Heart right ventricle (tissue), 16 donors: ENCODE measurements around the gene EVX2. TPM values are rescaled to one million over a fixed set of nuclear protein-coding genes. Genes with fewer than 3 reads are reported as not detected.
A peak's percentile ranks its signal among the peaks of the same experiment; 100 is the strongest.

Experiments
- ATAC-seq, 8 donors: fragments of 200-7000 bp; cut with Tn5 transposase; one replicate each; pipeline ENCODE4 v1.9.1; 2020; ENCODE audit warnings: mild to moderate bottlenecking in 8 of 8, moderate library complexity in 8 of 8, moderate number of reproducible peaks in 1 of 8
- DNase-seq, 2 donors: peaks; one replicate each; pipeline ENCODE4 v3.0.0-alpha.2; 2020
- H3K27ac ChIP-seq, 10 donors: fragments of 200-600 bp; sonication (generic) in 2 of 10; one replicate each; pipeline versions ENCODE4 v1.5.0 to v1.8.0; 2020 to 2022; ENCODE audit warnings: mild to moderate bottlenecking in 3 of 10
- H3K27me3 ChIP-seq, 7 donors: fragments of 200-600 bp; one replicate each; pipeline ENCODE4 v1.8.0; 2021 to 2022; ENCODE audit warnings: mild to moderate bottlenecking in 2 of 7
- H3K36me3 ChIP-seq, 9 donors: fragments of 200-600 bp; sonication (generic) in 1 of 9; one replicate each; pipeline versions ENCODE4 v1.5.0 to v1.8.0; 2020 to 2022; ENCODE audit warnings: mild to moderate bottlenecking in 2 of 9
- H3K4me1 ChIP-seq, 9 donors: fragments of 200-600 bp; sonication (generic) in 1 of 9; one replicate each; pipeline versions ENCODE4 v1.5.0 to v1.8.0; 2020 to 2022; ENCODE audit warnings: mild to moderate bottlenecking in 4 of 9
- H3K4me3 ChIP-seq, 10 donors: fragments of 200-600 bp; sonication (generic) in 2 of 10; one replicate each; pipeline versions ENCODE4 v1.5.0 to v1.8.0; 2020 to 2022; ENCODE audit warnings: mild to moderate bottlenecking in 7 of 10, moderate library complexity in 2 of 10
- H3K9me3 ChIP-seq, 11 donors: fragments of 200-600 bp in 10 of 11; sonication (generic) in 2 of 11; one replicate each; pipeline versions ENCODE4 v1.5.0 to v1.8.0; 2013 to 2022; ENCODE audit warnings: mild to moderate bottlenecking in 2 of 11, control low read depth in 1 of 11, moderate library complexity in 1 of 11
- CTCF ChIP-seq, 9 donors: fragments of 200-600 bp; sonication (generic) in 2 of 9; IDR thresholded peaks; one replicate each; pipeline versions ENCODE4 v1.5.0 to v1.8.0; 2021 to 2022; ENCODE audit warnings: antibody characterized with exemption in 9 of 9, mild to moderate bottlenecking in 5 of 9, moderate library complexity in 1 of 9
- WGBS, 2 donors: extraction: QIAGEN DNeasy Blood & Tissue Kit; methylation state at CpG; one replicate each; pipeline ENCODE4 v1.1.7; 2013; ENCODE audit warnings: inconsistent platforms in 1 of 2; 5-methylcytosine and 5-hydroxymethylcytosine counted together
- intact Hi-C, 10 donors: fragments of 100-400 bp; cut with DNase I; formaldehyde crosslinking; loops; one replicate each; pipeline versions ENCODE4 v1.11.1 to v1.14.2; 2022
- polyA plus RNA-seq, 2 donors: library from polyadenylated mRNA; stranded (reverse); fragments of 200-250 nt; gene quantifications; one replicate each; pipeline ENCODE4 v1.2.3, GENCODE V29; 2013
- total RNA-seq, 10 donors: library from RNA; stranded (reverse); fragmentation: NEBNext Ultra II Directional in 3 of 10; extraction: Animal tissue kit (Norgen Biotek cat#: 25700) in 3 of 10; gene quantifications; one replicate each; pipeline versions ENCODE4 v1.2.1 to v1.2.4, GENCODE V29; 2021 to 2023
- donor health status: Arrhythmogenic right ventricular cardiomyopathy.
- donor health status: ischemic (EF 13 %, LVEDD 7.1; RV severe dilation, severe dysfunction).
- donor health status: healthy with polysubstance abuse.
- donor health status: DM: no; HTN: yes; CAD: no.
- donor health status: DM: no; HTN: no; CAD: no.
- donor health status: ischemic (EF 25% LVEDD 6.9; RV normal size, moderate dysfunction).
- donor health status: ischemic (EF 25% LVEDD 5.7; RV mildly dilated, moderate dysfunction).
- donor health status: healthy.
- donor health status: DM: yes; HTN: yes; CAD: no.
- donor health status: Ischemic cardiomyopathy.
- donor health status: ischemic (EF 35%, LVEDD 5.7; RV mildly dilated, moderate dysfunction).
- donor health status: nonischemic (EF 11% LVEDD 7.7; RV severe dilation, severe dysfunction).
- donor health status: DM: yes; HTN: yes; CAD: no.
- donor health status: PGD.
- donor health status: ischemic (EF 29% LVEDD 5.4; RV normal size, mild dysfunction).
- donor health status: nonischemic (EF 23%, LVEDD 6.1; RV moderate dilation, normal function).

The EVX2 gene
- total and polyA plus RNA-seq, 12 donors: not detected

- peak; percentile 54 to 85 (median 69) for TF ChIP-seq CTCF (IDR thresholded peaks at IDR 0.05)
- WGBS, 2 donors: 4 to 5% methylated on average over 49 of the region's 49 CpGs
- Histone ChIP-seq H3K36me3 (no peaks in the 10 kb centered on the region), H3K4me1 (peaks cover 0 to 40% (median 28%) of the 10 kb centered on the region in 9 donors), H3K27ac (no peak overlapping the region), H3K9me3 (no peaks in the 10 kb centered on the region), H3K27me3 (peaks cover 70 to 100% (median 100%) of the 10 kb centered on the region in 7 donors), H3K4me3 (peak overlapping the region in 8 of 10 donors; percentile 5 to 37 (median 26))
- DNase-seq (peak in 1 of 2 donors; percentile 59), ATAC-seq (peak; percentile 32 to 87 (median 78))
- intact Hi-C loops: loop anchor here in 8 of 10 donors (2.0 to 5.0 kb wide), 5 partner anchors 397 to 776 kb away; no protein-coding TSS in a partner anchor
These were observed 4.5 kb upstream of the EVX2 start for GRCh38 chr2:176088048-176088936.

GRCh38 chr2:176087330-176088047 is 3.7 kb upstream of the EVX2 start:
- no peaks in the 10 kb centered on the region for H3K9me3 ChIP-seq
- H3K27ac ChIP-seq: no peak overlapping the region
- ATAC-seq: no peak
- DNase-seq: no peak
- no peaks in the 10 kb centered on the region for H3K36me3 ChIP-seq
- peaks cover 69 to 100% (median 100%) of the 10 kb centered on the region in 7 donors for H3K27me3 ChIP-seq
- peaks cover 0 to 44% (median 26%) of the 10 kb centered on the region in 9 donors for H3K4me1 ChIP-seq
- peak overlapping the region in 5 of 10 donors; percentile 5 to 37 (median 28) for H3K4me3 ChIP-seq
- intact Hi-C loops: loop anchor here in 8 of 10 donors (2.0 to 5.0 kb wide), 7 partner anchors 397 to 775 kb away; no protein-coding TSS in a partner anchor
- 32 to 34% methylated on average over 29 of the region's 29 CpGs for WGBS, 2 donors
- no peak for TF ChIP-seq CTCF (IDR thresholded peaks at IDR 0.05)

- Histone ChIP-seq H3K4me1 (peaks cover 0 to 56% (median 31%) of the 10 kb centered on the region in 9 donors), H3K36me3 (peaks cover 0 to 3% (median 0%) of the 10 kb centered on the region in 9 donors), H3K27me3 (peaks cover 71 to 100% (median 100%) of the 10 kb centered on the region in 7 donors), H3K27ac (no peak overlapping the region), H3K4me3 (peak overlapping the region in 4 of 10 donors; percentile 12 to 25 (median 16)), H3K9me3 (peaks cover 0 to 5% (median 0%) of the 10 kb centered on the region in 11 donors)
- DNase-seq: peak in 1 of 2 donors; percentile 31
- intact Hi-C loops: loop anchor here in 8 of 10 donors (2.0 to 5.0 kb wide), 7 partner anchors 395 to 774 kb away; no protein-coding TSS in a partner anchor
- TF ChIP-seq CTCF (IDR thresholded peaks at IDR 0.05): peak in 8 of 9 donors; percentile 24 to 63 (median 50)
- peak in 6 of 8 donors; percentile 34 to 63 (median 44) for ATAC-seq
- WGBS, 2 donors: 2 to 3% methylated on average over 46 of the region's 46 CpGs
These were observed 2.4 kb upstream of the EVX2 start for GRCh38 chr2:176085861-176086771.
